Measurements from ENCODE around the gene PSEN2.

The PSEN2 gene

GRCh38 chr1:226865590-226865989 is 4.8 kb upstream of the PSEN2 start:
- no peak for DNase-seq (ENCODE audit: low spot score)

GRCh38 chr1:226867461-226868054 is 2.9 kb upstream of the PSEN2 start:
- DNase-seq (ENCODE audit: low spot score), result peak; percentile 17

- no peak for DNase-seq (ENCODE audit: low spot score)
Measured at GRCh38 chr1:226868726-226869125, 1.7 kb upstream of the PSEN2 start.

- no peak for DNase-seq (ENCODE audit: low spot score)
Measured at GRCh38 chr1:226870026-226870400, 403 bp upstream of the PSEN2 start.

- no peak for DNase-seq (ENCODE audit: low spot score)
Measured at GRCh38 chr1:226871636-226872327, 1.4 kb downstream of the PSEN2 start.

GRCh38 chr1:226872437-226872836 is 2.0 kb downstream of the PSEN2 start:
- DNase-seq (ENCODE audit: low spot score), result no peak

GRCh38 chr1:226873771-226874578 is 3.6 kb downstream of the PSEN2 start:
- DNase-seq (ENCODE audit: low spot score), result no peak

GRCh38 chr1:226874579-226875425 is 4.4 kb downstream of the PSEN2 start:
- DNase-seq (ENCODE audit: low spot score), result no peak

GRCh38 chr1:226875641-226876295 is 5.4 kb downstream of the PSEN2 start:
- DNase-seq (ENCODE audit: low spot score), result peak; percentile 74

GRCh38 chr1:226877669-226878068 is 7.3 kb downstream of the PSEN2 start:
- DNase-seq (ENCODE audit: low spot score), result no peak

GRCh38 chr1:226880372-226881287 is 10.2 kb downstream of the PSEN2 start:
- DNase-seq (ENCODE audit: low spot score), result no peak

- no peak for DNase-seq (ENCODE audit: low spot score)
Measured at GRCh38 chr1:226881515-226882185, 11.2 kb downstream of the PSEN2 start.

- DNase-seq (ENCODE audit: low spot score), result no peak
Measured at GRCh38 chr1:226882187-226882586, 11.8 kb downstream of the PSEN2 start.

- peak; percentile 85 for DNase-seq (ENCODE audit: low spot score)
Measured at GRCh38 chr1:226882631-226883409, 12.4 kb downstream of the PSEN2 start.

- no peak for DNase-seq (ENCODE audit: low spot score)
Measured at GRCh38 chr1:226883630-226884029, 13.2 kb downstream of the PSEN2 start.

GRCh38 chr1:226884116-226884625 is 13.8 kb downstream of the PSEN2 start:
- DNase-seq (ENCODE audit: low spot score), result no peak

GRCh38 chr1:226884966-226885820 is 14.8 kb downstream of the PSEN2 start:
- no peak for DNase-seq (ENCODE audit: low spot score)
